Measurements from ENCODE around the gene TBX1.
"Not testable (repeated sequence)": the region's sequence is repeated elsewhere in the genome, so short reads cannot be mapped to it uniquely, and the experiment has no call there.

The TBX1 gene

GRCh38 chr22:19785461-19786263 is 25.1 kb downstream of the TBX1 start:
- DNase-seq = no peak

GRCh38 chr22:19786264-19786585 is 25.6 kb downstream of the TBX1 start:
- no peak for DNase-seq

GRCh38 chr22:19786959-19787848 is 26.6 kb downstream of the TBX1 start:
- DNase-seq = no peak

- no peak for DNase-seq
Observed at GRCh38 chr22:19787849-19788141, 27.2 kb downstream of the TBX1 start.

GRCh38 chr22:19788661-19789225 is 28.2 kb downstream of the TBX1 start:
- DNase-seq = no peak

GRCh38 chr22:19789406-19789805 is 28.8 kb downstream of the TBX1 start:
- no peak for DNase-seq

GRCh38 chr22:19789828-19790227 is 29.2 kb downstream of the TBX1 start:
- no peak for DNase-seq

- DNase-seq = no peak
Observed at GRCh38 chr22:19791243-19791642, 30.7 kb downstream of the TBX1 start.

- no peak for DNase-seq
Observed at GRCh38 chr22:19791894-19792293, 31.3 kb downstream of the TBX1 start.

- not testable (repeated sequence) for DNase-seq
Observed at GRCh38 chr22:19792383-19792896, 31.9 kb downstream of the TBX1 start.

GRCh38 chr22:19793161-19793560 is 32.6 kb downstream of the TBX1 start:
- no peak for DNase-seq

- no peak for DNase-seq
Observed at GRCh38 chr22:19793661-19794310, 33.2 kb downstream of the TBX1 start.

GRCh38 chr22:19795617-19796008 is 35.0 kb downstream of the TBX1 start:
- DNase-seq = no peak

- no peak for DNase-seq
Observed at GRCh38 chr22:19796160-19796559, 35.6 kb downstream of the TBX1 start.

- no peak for DNase-seq
Observed at GRCh38 chr22:19797086-19798002, 36.8 kb downstream of the TBX1 start.

GRCh38 chr22:19798003-19798665 is 37.6 kb downstream of the TBX1 start:
- no peak for DNase-seq

- no peak for DNase-seq
Observed at GRCh38 chr22:19798891-19799293, 38.3 kb downstream of the TBX1 start.

- no peak for DNase-seq
Observed at GRCh38 chr22:19799322-19800190, 39.0 kb downstream of the TBX1 start.

GRCh38 chr22:19800306-19800705 is 39.7 kb downstream of the TBX1 start:
- DNase-seq = no peak

- DNase-seq = peak in 1 of 2 experiments; percentile 14
Observed at GRCh38 chr22:19800761-19801244, 40.2 kb downstream of the TBX1 start.

All from SHP77 (cell line).